Measurements from ENCODE around the gene LPCAT3.

Gene LPCAT3

GRCh38 chr12:7042842-7043241, 24.6 kb upstream of the LPCAT3 start (continued):
- TF ChIP-seq ZNF19 (tag by site-specific recombination; IDR thresholded peaks at IDR 0.05; ENCODE audit: low read depth) (no peak), ZNF654 (tag by site-specific recombination; IDR thresholded peaks at IDR 0.05; ENCODE audit: low read depth) (peak; percentile 84), IKZF3 (tag by site-specific recombination; IDR thresholded peaks at IDR 0.05) (peak; percentile 60; the same call in 1 of the 2 replicates), ZNF426 (tag by site-specific recombination; IDR thresholded peaks at IDR 0.05) (no peak), ZFP41 (tag by site-specific recombination; IDR thresholded peaks at IDR 0.05; ENCODE audit: borderline replicate concordance) (no peak), ZSCAN16 (tag by site-specific recombination; IDR thresholded peaks at IDR 0.05) (no peak), ZNF777 (tag by site-specific recombination; IDR thresholded peaks at IDR 0.05; ENCODE audit: borderline replicate concordance) (no peak), PRDM2 (tag by site-specific recombination; IDR thresholded peaks at IDR 0.05; ENCODE audit: borderline replicate concordance) (no peak), ZNF354C (tag by site-specific recombination; IDR thresholded peaks at IDR 0.05; ENCODE audit: borderline replicate concordance, low read depth) (no peak), ZIC2 (tag by site-specific recombination; IDR thresholded peaks at IDR 0.05) (no peak), ZNF677 (tag by site-specific recombination; IDR thresholded peaks at IDR 0.05) (no peak), ZSCAN5A (tag by site-specific recombination; IDR thresholded peaks at IDR 0.05) (no peak), ZNF398 (tag by site-specific recombination; IDR thresholded peaks at IDR 0.05) (no peak), ZNF121 (tag by site-specific recombination; IDR thresholded peaks at IDR 0.05) (no peak), PRDM4 (tag by site-specific recombination; IDR thresholded peaks at IDR 0.05) (no peak), ZNF791 (tag by site-specific recombination; IDR thresholded peaks at IDR 0.05) (no peak), ZSCAN18 (tag by site-specific recombination; IDR thresholded peaks at IDR 0.05) (no peak)

Data from HEK293 (cell line).